Endothelial cell of coronary artery (primary cell): ENCODE data around the gene POLR3H. TPM values are rescaled to one million over a fixed set of nuclear protein-coding genes. Genes with fewer than 3 reads are reported as not detected.

Source experiments
- total RNA-seq: library from RNA; depleted of rRNA; stranded (reverse); fragments of >200 nt; gene quantifications from 2 replicates; pipeline ENCODE4 v1.2.3, GENCODE V29; 2014

POLR3H gene, protein sequence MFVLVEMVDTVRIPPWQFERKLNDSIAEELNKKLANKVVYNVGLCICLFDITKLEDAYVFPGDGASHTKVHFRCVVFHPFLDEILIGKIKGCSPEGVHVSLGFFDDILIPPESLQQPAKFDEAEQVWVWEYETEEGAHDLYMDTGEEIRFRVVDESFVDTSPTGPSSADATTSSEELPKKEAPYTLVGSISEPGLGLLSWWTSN
- 20.0 and 20.7 TPM in 2 replicates for total RNA-seq

GRCh38 chr22:41543854-41544670, at the start of gene POLR3H:
POLR3H (minus strand) TSS chr22:41544470; CDS start chr22:41544101, 369 bp downstream.

DNA sequence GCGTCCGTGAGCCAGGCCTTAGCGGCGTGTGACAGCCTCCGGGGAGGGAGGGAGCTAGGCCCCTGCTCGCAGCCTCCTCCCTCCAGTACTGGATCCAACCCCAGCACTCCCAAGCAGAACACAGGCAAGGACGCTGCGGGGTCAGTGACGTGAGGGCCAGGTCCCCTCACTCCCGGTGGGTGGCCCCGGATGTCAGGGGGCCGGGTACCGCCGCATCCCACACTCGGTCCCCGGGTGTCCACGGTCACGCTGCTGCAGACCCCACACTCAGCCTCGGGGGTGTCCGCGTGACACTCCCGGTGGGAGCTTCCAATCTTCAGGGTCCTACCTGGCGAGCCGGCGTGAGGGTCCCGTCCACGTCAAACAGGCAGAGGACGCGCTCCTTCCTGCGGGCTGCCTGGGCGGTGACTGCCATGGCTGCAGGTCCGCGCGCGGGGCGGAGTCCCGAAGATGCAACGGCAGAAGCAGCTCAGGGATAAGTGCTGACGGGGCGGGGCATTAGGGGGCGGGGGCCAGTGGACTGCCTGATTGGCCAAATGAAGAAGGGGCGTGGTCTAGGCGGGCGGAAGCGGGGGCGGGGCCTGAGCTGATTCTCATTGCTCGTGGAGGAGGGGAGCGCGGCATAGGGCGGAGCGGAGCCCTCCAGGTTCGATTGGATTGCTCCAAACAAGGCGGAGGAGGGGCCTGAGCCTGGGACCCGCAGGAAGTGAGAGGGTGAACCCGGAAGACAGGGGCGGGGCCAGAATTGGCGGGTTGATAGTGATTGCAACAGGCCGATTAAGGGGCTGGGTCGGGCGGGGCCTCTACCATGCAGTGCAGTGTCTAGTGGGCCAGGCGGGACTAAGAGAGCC, 45.3 kb upstream of the POLR3H start, which contains the start of gene PMM1:
PMM1 (minus strand) TSS at position 450 of the 851 bp plus-strand sequence; CDS start at position 415, 35 bp downstream.

Other genes starting within 250 kb of the POLR3H start
- 50.9 and 73.5 TPM in 2 replicates for gene ZC3H7B, start 242.9 kb downstream of the POLR3H start, total RNA-seq
- 2.0 and 4.1 TPM in 2 replicates for gene TEF, start 162.5 kb downstream of the POLR3H start, total RNA-seq
- 13.9 and 16.5 TPM in 2 replicates for gene TOB2, start 97.7 kb downstream of the POLR3H start, total RNA-seq
- 74.2 and 84.1 TPM in 2 replicates for gene PHF5A, start 75.8 kb downstream of the POLR3H start, total RNA-seq
- 73.3 and 73.9 TPM in 2 replicates for gene ACO2, start 75.4 kb downstream of the POLR3H start, total RNA-seq
- gene CSDC2, start 16.5 kb upstream of the POLR3H start, total RNA-seq = not detected in 2 replicates
- gene PMM1, start 45.4 kb upstream of the POLR3H start, total RNA-seq = 2.5 and 6.0 TPM in 2 replicates
- gene DESI1, start 76.6 kb upstream of the POLR3H start, total RNA-seq = 16.6 and 21.2 TPM in 2 replicates
- 329 and 387 TPM in 2 replicates for gene XRCC6, start 76.8 kb upstream of the POLR3H start, total RNA-seq
- gene SNU13, start 144.4 kb upstream of the POLR3H start, total RNA-seq = 86.8 and 90.6 TPM in 2 replicates
- 0.56 and 0.81 TPM in 2 replicates for gene MEI1, start 155.0 kb upstream of the POLR3H start, total RNA-seq